Measurements from ENCODE around the gene HIRA. TPM values are rescaled to one million over a fixed set of nuclear protein-coding genes. Genes with fewer than 3 reads are reported as not detected.

HIRA gene
- total and polyA plus RNA-seq, 2 of the 8 experiments (the other 6 are each of a cell fraction or from before 2014, with no cell fraction given), result 34.9 to 67.2 TPM

DNA sequence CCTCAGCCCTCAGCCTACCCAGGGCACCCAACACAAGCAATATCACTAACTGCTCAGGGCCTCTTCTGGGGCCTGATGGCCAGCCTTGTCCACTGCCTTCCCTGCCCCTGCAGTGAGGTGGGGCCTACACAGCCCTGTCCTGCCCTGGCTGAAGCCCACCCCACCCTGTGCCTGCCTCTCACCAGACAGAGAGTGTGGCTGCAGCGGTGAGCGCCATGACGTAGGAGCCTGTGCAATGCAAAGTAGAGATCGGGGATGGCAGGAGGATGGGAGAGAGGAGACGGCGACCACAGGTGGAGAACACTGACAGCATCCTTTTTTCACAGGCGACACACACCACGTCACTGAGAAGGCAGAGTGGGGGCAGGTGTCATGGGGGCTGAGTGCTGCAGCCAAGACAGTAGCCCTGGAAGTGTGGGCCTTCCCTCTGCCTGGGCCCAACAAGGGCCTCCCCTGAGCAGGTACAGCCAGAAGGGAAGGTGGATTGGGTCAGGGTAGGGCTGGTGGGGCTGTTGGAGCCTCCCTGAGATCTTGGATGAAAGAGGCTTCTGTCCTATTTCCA, 74.7 kb downstream of the HIRA start:
- H4K91ac ChIP-seq (replicated peaks; ENCODE audit: insufficient read length, low read length), result no peak overlapping the region
- no peak overlapping the region for H3K4me3 ChIP-seq (ENCODE audit: extremely low read depth in 1 of 4, insufficient read depth in 2 of 4, low read depth in 3 of 4, low read length in 4 of 4)
- H2BK120ac ChIP-seq (replicated peaks; ENCODE audit: low read depth, low read length), result no peak overlapping the region
- 90% methylated on average over 8 of the region's 8 CpGs; no CpG with 5 or more reads in 1 of the 2 experiments for WGBS, 2 experiments (ENCODE audit: extremely low coverage in 1 of 2, insufficient coverage in 1 of 2, insufficient read length in 1 of 2, insufficient replicate concordance in 2 of 2, low coverage in 1 of 2, low lambda C conversion rate in 2 of 2, missing lambda C conversion rate in 1 of 2)
- H2AFZ ChIP-seq (ENCODE audit: low read length), result no peak overlapping the region
- no peaks in the 10 kb centered on the region for H3K27me3 ChIP-seq (replicated peaks in 1 of 4; ENCODE audit: control insufficient read depth in 3 of 4, extremely low read depth in 1 of 4, insufficient read depth in 3 of 4, low read length in 3 of 4)
- no peak overlapping the region for H3K23ac ChIP-seq (ENCODE audit: insufficient read length)
- no peak overlapping the region for H2BK12ac ChIP-seq (ENCODE audit: low read depth, low read length)
- no peak overlapping the region for H2BK20ac ChIP-seq (ENCODE audit: low read length)
- no peak overlapping the region for H3K18ac ChIP-seq (ENCODE audit: extremely low read depth, low read length)
- H3K27ac ChIP-seq (ENCODE audit: low read depth, low read length), result no peak overlapping the region
- H3K4ac ChIP-seq (replicated peaks; ENCODE audit: insufficient read length, low read depth, low read length), result no peak overlapping the region
- peak overlapping the region; percentile 36; the same call in 1 of the 2 replicates for H4K8ac ChIP-seq (ENCODE audit: extremely low read depth, insufficient read depth, low read length)
- H2AK5ac ChIP-seq (ENCODE audit: low read depth, low read length), result no peak overlapping the region
- no peak overlapping the region; the same call in 1 of the 2 replicates for H2BK5ac ChIP-seq (ENCODE audit: low read depth, low read length)
- peaks cover 5 to 13% of the 10 kb centered on the region in 2 experiments for H4K20me1 ChIP-seq (replicated peaks in 1 of 2; ENCODE audit: control insufficient read depth in 1 of 2, insufficient read depth in 2 of 2, low read length in 2 of 2)
- H3K9me3 ChIP-seq (ENCODE audit: insufficient read depth in 2 of 2, low read depth in 1 of 2, low read length in 1 of 2), result no peaks in the 10 kb centered on the region
- ChIA-PET CTCF (ENCODE audit: partially characterized antibody) (no interaction called here), POLR2A (ENCODE audit: partially characterized antibody) (no interaction called here)
- FAIRE-seq, result no peak
- H3K4me1 ChIP-seq (replicated peaks in 1 of 4; ENCODE audit: control insufficient read depth in 3 of 4, insufficient read depth in 4 of 4, low read length in 3 of 4), result no peaks in the 10 kb centered on the region
- H3K9ac ChIP-seq (replicated peaks in 1 of 4; ENCODE audit: extremely low read depth in 1 of 4, low read depth in 3 of 4, low read length in 3 of 4), result no peak overlapping the region
- no peaks in the 10 kb centered on the region for H3K23me2 ChIP-seq (ENCODE audit: low read depth, low read length)
- peaks cover 28 to 68% (median 52%) of the 10 kb centered on the region in 4 experiments for H3K36me3 ChIP-seq (ENCODE audit: control insufficient read depth in 2 of 4, insufficient read depth in 4 of 4, low read length in 3 of 4)
- no peaks in the 10 kb centered on the region for H3K79me2 ChIP-seq (ENCODE audit: control insufficient read depth in 1 of 2, insufficient read depth in 2 of 2, low read length in 2 of 2)
- DNase-seq (ENCODE audit: low read depth in 1 of 2, low spot score in 2 of 2), result no peak
- H3K56ac ChIP-seq (replicated peaks; ENCODE audit: insufficient read length, low read depth, low read length), result no peak overlapping the region
- H4K5ac ChIP-seq (ENCODE audit: insufficient read length, low read depth, low read length), result no peak overlapping the region
- H2BK15ac ChIP-seq (ENCODE audit: low read length), result no peak overlapping the region
- no peaks in the 10 kb centered on the region; the same call in 1 of the 2 replicates for H3K79me1 ChIP-seq (ENCODE audit: low read depth, low read length)
- no peak overlapping the region for H3K4me2 ChIP-seq (ENCODE audit: insufficient read depth in 1 of 2, low read depth in 2 of 2, low read length in 2 of 2)
- H3K14ac ChIP-seq (ENCODE audit: insufficient read length), result no peak overlapping the region
- TF ChIP-seq TBP (IDR thresholded peaks at IDR 0.05; ENCODE audit: low read depth, low read length) (no peak), SP4 (IDR thresholded peaks at IDR 0.05; ENCODE audit: low read length) (no peak), SIRT6 (IDR thresholded peaks at IDR 0.05; ENCODE audit: low read length) (no peak), SIX5 (IDR thresholded peaks at IDR 0.05; ENCODE audit: low read depth, low read length) (no peak), NANOG (IDR thresholded peaks at IDR 0.05; ENCODE audit: insufficient read depth, low read depth, low read length, poor library complexity, severe bottlenecking) (no peak), CREB1 (IDR thresholded peaks at IDR 0.05) (no peak), MAFK (IDR thresholded peaks at IDR 0.05; ENCODE audit: low read depth, low read length) (no peak), CBX8 (IDR thresholded peaks at IDR 0.05; ENCODE audit: borderline replicate concordance, low read depth, low read length) (no peak), HDAC2 (IDR thresholded peaks at IDR 0.05; ENCODE audit: borderline replicate concordance in 1 of 2, low read depth in 2 of 2, low read length in 2 of 2) (no peak)
